DND-41 (cell line): Measurements from ENCODE around the gene DNTT.

Experiments used
- ATAC-seq: fragments of 200-7000 bp; cut with Tn5 transposase; 3 replicates; pipeline ENCODE4 v1.9.1; 2021; ENCODE audit warnings: low read depth; ENCODE audit not compliant: insufficient read depth
- DNase-seq: peaks from one replicate; pipeline ENCODE4 v3.0.0-alpha.2; 2020
- H2AFZ ChIP-seq: 2 replicates; pipeline ENCODE4 v1.6.0; 2012; ENCODE audit warnings: low read depth, low read length
- H3K27ac ChIP-seq: 2 replicates; pipeline ENCODE4 v1.5.1; 2012; ENCODE audit warnings: low read length, inconsistent platforms
- H3K27me3 ChIP-seq: fragments of 200-600 bp; sonication (generic); 2 replicates; pipeline ENCODE4 v1.6.0; 2012; ENCODE audit warnings: low read length, mild to moderate bottlenecking, inconsistent platforms; ENCODE audit not compliant: insufficient read depth, poor library complexity
- H3K36me3 ChIP-seq: 2 replicates; pipeline ENCODE4 v1.5.1; 2012; ENCODE audit warnings: low read length, inconsistent platforms; ENCODE audit not compliant: insufficient read depth
- H3K4me1 ChIP-seq: 2 replicates; pipeline ENCODE4 v1.5.1; 2012; ENCODE audit warnings: mild to moderate bottlenecking, low read length; ENCODE audit not compliant: insufficient read depth
- H3K4me2 ChIP-seq: 2 replicates; pipeline ENCODE4 v1.6.0; 2012; ENCODE audit warnings: mild to moderate bottlenecking, moderate library complexity, low read length, inconsistent platforms; ENCODE audit not compliant: insufficient read depth
- H3K4me3 ChIP-seq, 2 experiments: fragments of 200-600 bp in 1 of 2; shearing (Covaris generic) in 1 of 2; 2 replicates each; pipeline ENCODE4 v1.5.1; 2012 to 2016; ENCODE audit warnings: inconsistent platforms in 2 of 2, low read length in 2 of 2, mild to moderate bottlenecking in 2 of 2, low read depth in 1 of 2, moderate library complexity in 1 of 2
- H3K79me2 ChIP-seq: 2 replicates; pipeline ENCODE4 v1.6.0; 2012; ENCODE audit warnings: low read length, inconsistent platforms; ENCODE audit not compliant: insufficient read depth
- H3K9ac ChIP-seq: 2 replicates; pipeline ENCODE4 v1.6.0; 2012; ENCODE audit warnings: low read depth, mild to moderate bottlenecking, inconsistent platforms, low read length, moderate library complexity
- H3K9me3 ChIP-seq: 2 replicates; pipeline ENCODE4 v1.5.1; 2012; ENCODE audit warnings: low read length, moderate library complexity, mild to moderate bottlenecking, inconsistent platforms; ENCODE audit not compliant: insufficient read depth, severe bottlenecking
- H4K20me1 ChIP-seq: 2 replicates; pipeline ENCODE4 v1.6.0; 2012; ENCODE audit warnings: low read length; ENCODE audit not compliant: insufficient read depth
- CTCF ChIP-seq: IDR thresholded peaks from 2 replicates; pipeline ENCODE4 v1.5.1; 2012; ENCODE audit warnings: borderline replicate concordance, low read length, moderate library complexity, mild to moderate bottlenecking; ENCODE audit not compliant: poor library complexity, severe bottlenecking; ENCODE audit errors: extremely low read depth
- EZH2 ChIP-seq: IDR thresholded peaks from 3 replicates; pipeline ENCODE4 v1.6.1; 2012; ENCODE audit warnings: borderline replicate concordance, low read depth, mild to moderate bottlenecking, moderate library complexity, low read length, inconsistent platforms; ENCODE audit not compliant: severe bottlenecking

Gene DNTT

GRCh38 chr10:96374004-96374403 is 69.8 kb downstream of the DNTT start:
- no peaks in the 10 kb centered on the region for H3K9me3 ChIP-seq
- peaks cover 13% of the 10 kb centered on the region for H3K4me1 ChIP-seq
- H2AFZ ChIP-seq, result no peak overlapping the region
- no peak for DNase-seq
- no peaks in the 10 kb centered on the region for H4K20me1 ChIP-seq
- H3K27ac ChIP-seq, result no peak overlapping the region
- no peak overlapping the region for H3K4me3 ChIP-seq
- no peaks in the 10 kb centered on the region for H3K36me3 ChIP-seq
- H3K27me3 ChIP-seq, result no peaks in the 10 kb centered on the region
- no peak for ATAC-seq
- no peaks in the 10 kb centered on the region for H3K79me2 ChIP-seq
- no peak overlapping the region for H3K9ac ChIP-seq
- TF ChIP-seq CTCF (no peak), EZH2 (no peak)
- H3K4me2 ChIP-seq, result no peak overlapping the region

DNA sequence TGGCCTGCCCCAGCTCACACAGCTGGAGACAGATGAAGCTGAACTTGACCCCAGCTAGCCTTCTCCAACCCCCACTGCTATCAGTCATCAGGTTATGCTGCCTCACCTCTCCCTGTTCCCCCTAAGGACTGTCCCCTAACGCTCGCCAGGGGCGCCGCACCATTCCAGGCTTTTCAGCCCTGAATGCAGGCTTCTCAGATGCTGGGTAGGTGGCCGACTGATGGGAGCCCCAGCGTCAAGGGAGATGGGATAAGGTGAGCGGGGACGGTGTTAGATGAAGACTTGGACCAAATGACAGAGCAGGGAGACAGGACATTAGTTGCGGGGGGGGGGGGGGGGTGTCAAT is 70.4 kb downstream of the DNTT start:
- Histone ChIP-seq H3K79me2 (no peaks in the 10 kb centered on the region), H3K36me3 (no peaks in the 10 kb centered on the region), H3K9me3 (no peaks in the 10 kb centered on the region), H3K4me2 (peak overlapping the region; percentile 71), H2AFZ (peak overlapping the region; percentile 85), H3K9ac (no peak overlapping the region), H3K27me3 (no peaks in the 10 kb centered on the region), H3K27ac (no peak overlapping the region), H3K4me1 (peaks cover 13% of the 10 kb centered on the region), H4K20me1 (no peaks in the 10 kb centered on the region), H3K4me3 (no peak overlapping the region)
- DNase-seq (no peak), ATAC-seq (no peak)
- TF ChIP-seq EZH2 (no peak), CTCF (no peak)

- peak overlapping the region; percentile 71 for H3K4me2 ChIP-seq
- no peaks in the 10 kb centered on the region for H3K9me3 ChIP-seq
- ATAC-seq (peak; percentile 89), DNase-seq (peak; percentile 85)
- H3K79me2 ChIP-seq, result no peaks in the 10 kb centered on the region
- no peak overlapping the region for H3K27ac ChIP-seq
- no peaks in the 10 kb centered on the region for H4K20me1 ChIP-seq
- peak overlapping the region; percentile 85 for H2AFZ ChIP-seq
- no peaks in the 10 kb centered on the region for H3K27me3 ChIP-seq
- H3K4me3 ChIP-seq, result peak overlapping the region in 1 of 2 experiments; percentile 52; a peak in 2 of 4 replicates
- no peaks in the 10 kb centered on the region for H3K36me3 ChIP-seq
- H3K9ac ChIP-seq, result peak overlapping the region; percentile 32
- TF ChIP-seq EZH2 (no peak), CTCF (peak; percentile 99)
- H3K4me1 ChIP-seq, result peaks cover 13% of the 10 kb centered on the region
Observed at GRCh38 chr10:96374985-96375830, 71.0 kb downstream of the DNTT start.
